ENCODE results near the gene C17orf100.

DNA sequence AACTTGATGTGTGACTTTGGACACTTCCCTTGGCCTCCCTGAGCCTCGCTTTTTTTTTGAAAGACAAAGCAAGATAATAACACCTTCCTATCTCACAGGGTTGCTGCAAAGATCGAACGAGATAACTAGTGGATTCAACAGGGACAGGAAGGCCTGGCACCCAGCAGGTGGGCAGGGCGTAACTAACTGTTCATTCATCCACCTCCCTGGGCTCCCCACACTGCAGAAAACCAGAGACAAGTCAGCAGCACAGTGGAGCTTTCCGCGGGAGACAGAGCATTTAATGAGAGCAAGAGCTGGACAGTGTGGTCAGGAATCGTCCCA, 32.9 kb downstream of the C17orf100 start:
- TF ChIP-seq CTCF (IDR thresholded peaks at IDR 0.05), result no peak
- no peak for TF ChIP-seq POLR2A (IDR thresholded peaks at IDR 0.05)
